PFSK-1 (cell line): ENCODE results near the gene PROCA1.

Experiments used
- POLR2AphosphoS5 ChIP-seq: IDR thresholded peaks from 2 replicates; pipeline ENCODE4 v1.6.1; 2012; ENCODE audit warnings: low read depth, mild to moderate bottlenecking, control low read depth, low read length, moderate library complexity
- REST ChIP-seq, 2 experiments: IDR thresholded peaks; 2 replicates each; pipeline versions ENCODE4 v1.6.1 to v1.8.0; 2011 to 2012; ENCODE audit warnings: low read depth in 2 of 2, low read length in 2 of 2, control low read depth in 1 of 2, inconsistent platforms in 1 of 2, mild to moderate bottlenecking in 1 of 2, moderate library complexity in 1 of 2; ENCODE audit not compliant: insufficient read depth in 1 of 2
- SIN3A ChIP-seq: IDR thresholded peaks from 2 replicates; pipeline ENCODE4 v1.6.1; 2012; ENCODE audit warnings: mild to moderate bottlenecking, low read length, moderate library complexity, borderline replicate concordance; ENCODE audit not compliant: insufficient read depth
- TAF1 ChIP-seq: IDR thresholded peaks from 2 replicates; pipeline ENCODE4 v1.6.1; 2012; ENCODE audit warnings: low read length, control low read depth, borderline replicate concordance; ENCODE audit not compliant: insufficient read depth

- TF ChIP-seq REST (IDR thresholded peaks at IDR 0.05; ENCODE audit: insufficient read depth in 1 of 2, low read depth in 2 of 2, low read length in 2 of 2) (no peak), POLR2AphosphoS5 (no peak), SIN3A (no peak), TAF1 (no peak)
Measured at GRCh38 chr17:28748852-28749515, 37.3 kb upstream of the PROCA1 start.
